ELR (cell line): ENCODE results near the gene ARRB1.
A peak's percentile ranks its signal among the peaks of the same experiment; 100 is the strongest.

ENCODE experiments used
- DNase-seq: peaks from one replicate; pipeline ENCODE4 v3.0.0-alpha.2; 2015; ENCODE audit warnings: low read depth

ARRB1 gene

GRCh38 chr11:75246671-75247350, 104.7 kb downstream of the ARRB1 start:
- no peak for DNase-seq

DNA sequence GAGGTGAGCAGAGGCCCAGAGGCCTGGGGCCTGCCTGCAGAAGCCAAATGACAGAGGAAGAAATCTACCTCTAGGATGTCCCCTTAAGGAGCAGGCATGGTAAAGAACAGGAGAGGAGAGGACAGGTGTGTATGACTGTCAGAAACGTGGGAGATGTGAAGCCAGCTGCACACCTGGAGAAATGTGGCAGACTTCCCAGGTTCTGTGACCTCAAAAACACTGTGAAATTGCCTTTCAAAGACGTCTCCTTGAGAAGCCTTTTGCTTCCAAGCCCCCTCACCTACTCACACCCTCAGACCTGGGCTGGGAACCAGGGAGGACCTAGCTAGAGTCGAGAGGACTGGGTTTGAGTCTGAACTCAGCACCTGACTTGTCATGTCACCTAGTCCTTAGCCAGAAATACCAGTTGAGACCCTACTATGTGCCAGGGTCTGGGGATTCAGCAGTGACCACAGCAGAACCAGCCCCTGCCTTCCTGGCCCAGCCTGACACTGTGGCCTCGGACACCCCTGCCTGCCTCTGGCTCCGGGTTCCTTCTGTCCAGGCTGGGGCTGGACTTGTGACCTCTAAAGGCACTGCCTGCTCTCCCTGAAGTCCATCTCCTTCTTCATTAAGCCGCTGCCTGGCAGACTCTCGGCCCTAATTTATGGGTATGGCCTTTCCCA, 105.3 kb downstream of the ARRB1 start:
- DNase-seq = no peak

GRCh38 chr11:75245356-75246005, 106.0 kb downstream of the ARRB1 start:
- DNase-seq = no peak

DNA sequence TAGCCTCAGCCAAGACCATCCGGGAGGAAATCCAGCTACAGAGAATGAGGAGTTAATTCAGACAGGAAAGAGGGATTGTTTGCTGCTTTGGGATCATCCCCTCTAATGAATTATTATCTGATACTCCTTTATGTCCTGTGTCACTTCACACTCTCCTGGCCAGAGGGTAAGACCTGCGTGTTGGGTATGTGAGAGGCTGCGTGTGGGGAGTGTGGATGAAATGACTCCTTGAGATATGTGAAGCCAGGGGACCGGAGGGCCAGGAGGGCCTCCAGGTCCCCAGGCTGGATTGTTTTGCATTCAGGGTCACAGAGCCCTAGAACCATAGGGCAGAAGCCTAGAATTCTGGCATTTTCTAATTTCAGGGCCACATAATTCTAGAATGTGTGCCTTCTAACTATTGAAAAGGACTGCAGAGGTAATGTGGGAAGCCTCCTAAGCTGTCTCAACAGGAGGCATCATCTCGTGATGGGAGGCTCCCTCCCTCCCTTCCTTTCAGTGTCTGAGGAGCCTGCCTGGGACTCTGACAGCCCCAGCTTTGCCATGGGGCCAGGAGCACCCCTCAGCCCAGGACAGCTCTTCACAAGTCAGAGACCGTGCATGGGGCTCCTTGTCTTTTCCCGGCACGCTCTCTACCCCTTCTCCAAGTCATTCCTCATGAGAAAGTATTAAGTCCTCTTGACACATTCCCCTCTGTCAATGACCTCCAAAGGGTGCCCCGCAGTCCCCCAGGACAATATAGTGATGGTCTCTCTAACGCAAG, 107.2 kb downstream of the ARRB1 start:
- no peak for DNase-seq

- DNase-seq = no peak
Observed at GRCh38 chr11:75242722-75243600, 108.5 kb downstream of the ARRB1 start.

GRCh38 chr11:75241906-75242644, 109.4 kb downstream of the ARRB1 start:
- DNase-seq = no peak

GRCh38 chr11:75241036-75241905, 110.2 kb downstream of the ARRB1 start:
- DNase-seq = peak; percentile 82

GRCh38 chr11:75240311-75241035, 111.0 kb downstream of the ARRB1 start, which contains the start of gene TPBGL:
Gene TPBGL (plus strand): TSS chr11:75240774. CDS start chr11:75241050, 276 bp downstream.
- DNase-seq = no peak

DNA sequence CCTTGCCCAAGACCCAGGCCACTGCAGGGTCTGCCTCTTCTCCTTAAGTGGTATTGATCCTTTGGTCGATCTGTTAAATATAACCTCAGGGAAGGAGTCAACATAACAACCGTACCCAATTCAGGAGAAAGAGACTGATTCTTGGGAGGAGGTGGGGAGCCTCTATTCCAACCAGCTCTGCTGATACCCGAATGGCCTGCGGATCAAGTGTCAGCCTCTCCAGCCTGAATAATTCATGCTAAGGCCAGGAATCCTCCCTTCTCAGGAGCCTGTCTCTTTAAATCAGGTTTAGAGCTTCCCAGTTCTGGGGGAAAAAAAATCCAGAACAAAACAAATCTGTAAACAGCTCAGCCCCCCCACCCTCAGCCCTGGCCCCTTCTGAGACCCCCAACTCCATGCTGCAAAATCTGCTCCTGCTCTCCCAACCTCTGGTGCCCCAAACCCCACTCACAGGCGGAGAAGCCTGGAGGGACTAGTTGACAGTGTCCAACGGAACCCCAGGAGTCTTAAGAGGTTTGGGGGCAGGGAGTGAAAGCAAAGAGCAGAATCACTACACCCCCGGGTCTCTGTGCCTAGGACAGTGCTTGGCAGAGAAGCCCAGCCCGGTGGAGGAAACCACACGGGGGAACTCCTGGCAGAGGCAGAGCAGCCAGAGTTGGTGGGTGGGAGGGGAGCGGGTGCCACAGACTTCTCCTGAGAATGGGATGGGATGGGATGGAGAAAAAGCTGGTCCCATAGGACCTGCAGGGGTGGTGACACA, 111.8 kb downstream of the ARRB1 start:
- no peak for DNase-seq

DNA sequence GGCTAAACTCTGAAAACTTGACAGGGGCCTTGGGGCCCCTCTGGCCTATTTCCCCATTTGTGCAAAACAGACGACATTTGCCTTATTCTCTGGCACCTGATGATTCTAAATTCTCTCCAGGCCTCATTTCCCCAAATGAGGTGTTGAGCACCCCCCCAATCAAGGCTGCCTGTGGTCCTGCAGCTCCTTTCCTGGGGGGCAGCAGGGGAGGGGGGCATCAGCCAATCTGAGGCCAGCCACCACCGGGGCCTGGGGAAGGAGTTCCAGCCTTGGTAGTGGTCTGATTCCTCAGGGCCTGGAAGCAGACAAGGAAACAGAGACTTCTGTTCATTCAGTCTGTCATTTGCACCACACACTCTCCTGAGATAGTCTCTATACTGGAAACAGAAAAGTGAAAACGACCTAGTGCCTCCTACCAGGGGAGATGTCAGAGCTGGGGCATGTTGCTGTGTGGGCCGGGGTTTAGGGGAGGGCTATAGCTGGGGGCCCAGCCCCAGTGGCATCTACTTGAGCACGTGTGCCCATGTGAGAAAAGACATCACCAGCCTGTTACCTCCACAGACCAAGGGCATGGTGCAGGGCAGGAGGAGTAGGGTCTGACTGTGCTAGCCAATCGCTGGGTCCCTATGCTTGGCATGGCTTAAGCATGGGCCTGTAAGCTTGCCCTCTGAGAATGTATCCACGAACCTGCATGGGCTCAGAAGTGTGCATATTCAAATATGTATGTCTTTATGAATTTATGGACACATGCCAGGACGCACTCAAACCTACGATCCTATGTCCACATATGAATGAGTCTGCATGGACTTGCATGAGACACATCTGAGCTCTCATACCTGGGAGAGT, 112.6 kb downstream of the ARRB1 start:
- DNase-seq = no peak

DNA sequence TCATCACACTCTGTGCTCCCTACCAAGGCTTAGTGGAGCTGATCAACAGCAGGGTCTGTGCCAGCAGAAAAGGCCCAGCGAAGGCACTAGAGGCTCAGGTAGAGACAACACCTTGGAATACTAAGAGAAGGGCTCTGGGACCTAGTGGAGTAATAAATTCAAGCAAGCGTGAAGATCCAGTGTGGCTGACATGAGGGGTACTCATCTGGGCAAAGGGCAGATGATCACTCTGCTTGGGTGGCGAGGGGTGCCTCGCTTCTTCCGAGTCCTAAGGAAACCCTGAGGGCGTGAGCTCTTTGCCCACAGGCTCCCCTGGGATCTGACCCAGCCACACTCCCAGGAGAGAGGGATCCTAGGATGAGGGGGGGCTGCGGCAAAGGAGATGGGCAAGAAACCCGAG, 114.4 kb downstream of the ARRB1 start:
- no peak for DNase-seq

- DNase-seq = no peak
Observed at GRCh38 chr11:75236062-75236461, 115.4 kb downstream of the ARRB1 start.

DNA sequence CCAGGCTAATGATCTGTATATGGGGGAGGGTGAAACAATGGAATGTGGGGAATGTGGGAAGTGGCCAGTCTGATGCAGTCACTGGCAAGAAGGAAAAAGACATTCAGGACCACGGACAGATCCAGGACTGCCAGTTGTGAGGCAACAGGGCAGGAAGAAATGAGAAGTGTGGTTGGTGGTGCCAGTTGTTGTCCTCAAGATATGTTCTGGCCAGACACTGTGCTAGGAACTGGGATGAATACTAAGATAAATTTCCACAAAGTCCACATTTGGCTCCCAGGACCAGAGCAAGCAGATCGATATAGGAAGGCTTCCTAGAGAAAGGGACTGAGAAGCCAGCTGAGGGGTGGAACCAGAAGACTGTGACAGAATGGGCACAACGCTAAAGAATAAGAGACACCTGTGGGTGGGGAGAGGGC, 117.7 kb downstream of the ARRB1 start:
- peak; percentile 61 for DNase-seq

DNA sequence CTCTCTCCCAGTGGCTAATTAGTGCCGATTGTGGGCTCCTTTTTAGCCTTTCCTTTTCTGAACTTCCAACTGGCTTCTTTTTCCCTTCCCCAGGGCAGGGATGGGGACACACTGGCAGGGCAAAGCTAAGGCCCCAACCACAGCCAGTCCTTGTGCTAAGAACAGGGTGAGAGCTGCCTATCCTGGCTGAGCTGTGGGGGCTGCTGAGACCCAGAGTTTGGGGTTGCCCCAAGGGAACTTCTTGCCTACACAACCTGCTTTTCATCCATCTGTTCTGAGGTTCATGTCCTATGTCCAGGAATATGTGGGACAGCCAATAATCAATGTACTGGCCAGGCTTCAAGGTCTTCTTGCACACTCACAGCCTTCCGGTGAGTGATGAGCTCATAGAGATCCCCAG, 120.8 kb downstream of the ARRB1 start:
- DNase-seq = no peak

DNA sequence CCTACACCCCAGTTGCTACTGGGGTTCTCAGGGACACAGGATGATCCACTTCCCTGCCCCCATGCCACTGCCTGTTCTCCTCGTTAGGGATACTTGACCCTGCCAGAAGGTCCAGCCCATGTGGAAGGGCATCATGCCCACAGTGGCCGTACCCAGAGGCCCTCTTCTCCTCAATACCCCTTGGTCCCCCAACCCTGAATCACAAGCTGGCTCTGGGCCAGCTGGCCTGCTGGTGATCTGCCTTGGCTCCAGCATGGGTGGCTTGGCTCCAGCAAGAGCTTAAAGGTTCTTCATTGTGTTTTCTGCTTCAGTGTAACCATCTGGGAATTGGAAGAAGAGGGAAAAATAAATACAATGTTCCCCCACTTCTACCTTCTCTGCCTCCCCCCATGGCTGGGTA, 122.0 kb downstream of the ARRB1 start:
- no peak for DNase-seq

- no peak for DNase-seq
Observed at GRCh38 chr11:75225794-75226193, 125.7 kb downstream of the ARRB1 start.

- peak; percentile 32 for DNase-seq
Observed at GRCh38 chr11:75223954-75224643, 127.4 kb downstream of the ARRB1 start.
